Stimulated activated CD8-positive, alpha-beta memory T cell treated with anti-CD3 and anti-CD28 coated beads, Interleukin-15, amount 100 ng/mL, for 4 hours (primary cell): ENCODE measurements around the gene TMEM44.

Experiments used
- DNase-seq, 2 donors: peaks; one replicate each; pipeline ENCODE4 v3.0.0-alpha.2; 2020; ENCODE audit warnings: low read depth in 2 of 2

The TMEM44 gene, protein sequence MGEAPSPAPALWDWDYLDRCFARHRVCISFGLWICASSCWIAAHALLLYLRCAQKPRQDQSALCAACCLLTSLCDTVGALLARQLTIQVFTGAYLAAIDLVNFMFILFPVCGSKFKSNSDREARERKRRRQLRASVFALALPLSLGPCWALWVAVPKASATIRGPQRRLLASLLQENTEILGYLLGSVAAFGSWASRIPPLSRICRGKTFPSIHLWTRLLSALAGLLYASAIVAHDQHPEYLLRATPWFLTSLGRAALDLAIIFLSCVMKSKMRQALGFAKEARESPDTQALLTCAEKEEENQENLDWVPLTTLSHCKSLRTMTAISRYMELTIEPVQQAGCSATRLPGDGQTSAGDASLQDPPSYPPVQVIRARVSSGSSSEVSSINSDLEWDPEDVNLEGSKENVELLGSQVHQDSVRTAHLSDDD

DNA sequence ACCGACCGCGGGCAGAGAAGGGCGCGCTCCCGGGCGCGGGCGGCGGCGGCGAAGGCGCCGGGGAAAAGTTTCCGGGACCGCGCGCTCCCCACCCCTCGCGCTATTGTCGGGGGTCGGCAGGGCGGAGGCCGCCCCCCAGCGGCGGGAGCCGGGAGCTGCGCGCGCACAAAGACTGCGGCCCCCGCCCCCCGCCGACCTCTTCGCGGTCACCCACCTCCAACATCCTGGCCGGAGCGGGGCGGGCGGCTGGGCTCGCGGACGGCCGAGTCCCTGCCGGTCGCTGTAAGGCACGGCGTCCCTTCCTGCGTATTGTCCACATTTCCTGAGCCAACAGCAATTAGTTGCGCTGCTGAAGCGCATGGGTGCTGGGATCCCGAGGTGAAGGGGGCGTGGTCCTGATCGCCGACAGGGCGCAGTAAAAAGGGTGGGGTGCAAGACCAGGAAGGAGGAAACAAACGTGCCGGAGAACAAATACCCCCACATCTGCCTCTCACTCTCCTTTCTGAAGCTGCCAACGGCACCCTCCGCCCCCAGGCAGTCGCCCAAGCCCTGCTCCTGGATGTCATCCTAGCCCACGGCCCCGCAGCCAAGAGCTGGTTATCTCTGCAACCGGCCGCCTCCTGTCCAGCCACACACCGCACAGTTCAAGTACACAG is at the start of gene TMEM44:
TSS of gene TMEM44 (minus strand) at position 71 of the 656 bp plus-strand sequence. CDS start 204 bp downstream, outside the sequence.
- DNase-seq, result peak; percentile 19 to 36

DNA sequence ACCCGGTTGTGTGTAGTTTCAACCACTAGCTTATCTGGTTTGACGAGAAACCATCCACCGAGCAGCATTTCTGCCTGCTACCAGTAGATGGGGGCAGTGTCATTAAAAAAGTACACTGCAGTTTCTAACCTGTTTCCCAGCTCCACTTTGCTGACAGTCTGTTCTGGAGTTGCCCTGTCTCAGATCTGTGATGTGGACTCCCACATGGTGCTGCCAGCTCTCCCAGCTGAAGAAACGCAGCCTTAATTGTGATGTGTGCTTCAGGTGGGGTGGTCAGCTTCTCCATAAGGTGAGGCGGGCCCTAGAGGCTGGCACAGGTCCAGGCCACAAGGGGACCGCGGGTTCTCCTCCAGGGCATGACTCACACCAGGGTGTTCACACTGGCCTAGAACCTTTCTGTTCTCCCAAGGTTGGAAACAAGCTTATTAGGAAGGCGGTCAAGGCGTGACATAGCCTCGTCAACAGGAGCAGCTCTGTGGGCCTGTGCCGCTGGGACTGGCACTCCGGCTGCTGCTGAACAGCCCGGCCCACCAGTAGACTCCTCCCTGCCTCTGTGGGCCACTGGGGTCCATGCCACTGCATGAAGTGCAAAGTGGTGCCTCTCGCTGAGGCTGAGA is 49.6 kb upstream of the TMEM44 start:
- DNase-seq, result peak; percentile 21 to 57

DNA sequence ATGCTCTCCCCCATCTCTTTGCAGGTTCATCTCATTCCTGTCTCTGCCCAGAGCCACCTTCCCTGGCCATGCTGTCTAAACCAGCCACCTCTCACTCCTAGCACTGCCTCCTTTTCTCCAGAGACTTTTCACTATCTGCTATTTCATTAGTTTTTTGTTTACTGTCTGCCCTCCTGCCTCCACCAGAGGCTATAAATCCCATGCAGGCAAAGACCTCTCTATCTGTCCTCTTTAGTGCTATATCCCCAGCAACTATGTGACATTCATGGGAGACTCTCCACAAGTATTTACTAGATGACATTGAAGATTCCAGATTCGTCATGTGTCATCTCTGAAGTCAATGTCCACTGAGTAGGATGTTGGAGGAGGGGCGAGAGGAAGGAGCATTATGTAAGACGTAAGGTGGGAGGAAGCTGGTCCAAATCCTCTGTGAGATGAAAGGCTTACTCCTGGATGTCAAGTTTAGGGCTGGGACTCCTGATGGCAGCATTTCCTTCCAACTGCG is 49.0 kb upstream of the TMEM44 start:
- DNase-seq, result no peak

DNA sequence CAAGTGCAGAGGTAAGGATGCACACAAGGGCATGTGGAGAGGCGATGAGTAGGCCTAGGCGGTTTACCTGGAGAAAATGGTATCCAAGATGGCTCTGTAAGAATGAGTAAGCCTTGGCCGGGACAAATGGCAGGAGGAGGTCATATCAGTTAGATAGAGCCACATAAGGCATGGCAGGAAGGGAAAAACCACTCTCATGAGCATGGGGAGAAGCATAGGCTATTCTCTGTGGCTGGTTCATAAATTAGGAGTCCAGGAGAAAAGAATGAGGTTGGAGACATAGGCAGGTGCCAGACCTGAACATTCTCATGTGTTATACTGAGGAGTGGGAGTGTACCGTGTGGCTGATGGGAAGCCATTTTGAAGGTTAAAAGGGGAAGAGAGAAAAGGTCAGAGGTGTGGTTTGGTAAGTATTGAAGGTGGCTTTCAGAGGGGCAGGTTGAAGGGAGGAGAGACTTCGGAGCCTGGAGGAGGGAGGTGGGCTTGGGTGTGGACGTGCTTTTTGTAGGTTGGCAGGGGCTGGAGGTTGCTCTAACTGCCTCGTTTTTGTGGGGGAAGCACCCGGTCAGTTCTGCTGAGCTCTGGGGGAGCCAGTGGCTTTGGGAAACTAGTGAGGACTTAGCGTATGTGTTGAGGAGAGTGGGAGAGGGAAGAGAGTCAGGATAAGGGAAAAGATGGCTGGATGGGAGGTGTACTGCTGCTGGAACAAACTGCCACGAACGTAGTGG is 47.8 kb upstream of the TMEM44 start:
- no peak for DNase-seq

DNA sequence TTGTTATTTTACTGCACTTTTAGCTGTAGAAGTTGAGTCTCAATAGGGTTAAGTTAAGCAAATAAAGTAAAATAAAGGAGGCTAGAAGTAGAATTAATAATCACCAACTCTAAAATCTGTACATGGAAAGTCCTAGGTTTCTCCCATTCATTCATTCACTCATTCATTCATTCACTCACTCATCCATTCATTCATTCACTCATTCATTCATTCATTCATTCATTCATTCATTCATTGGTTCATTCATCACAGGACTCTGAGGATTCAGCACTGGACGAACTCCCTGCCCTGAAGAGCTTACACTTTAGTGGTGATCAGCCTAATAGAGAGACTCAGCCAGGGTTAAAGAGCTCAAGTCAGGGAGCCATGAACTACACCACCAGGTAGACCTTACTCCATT is 43.3 kb upstream of the TMEM44 start:
- no peak for DNase-seq

DNA sequence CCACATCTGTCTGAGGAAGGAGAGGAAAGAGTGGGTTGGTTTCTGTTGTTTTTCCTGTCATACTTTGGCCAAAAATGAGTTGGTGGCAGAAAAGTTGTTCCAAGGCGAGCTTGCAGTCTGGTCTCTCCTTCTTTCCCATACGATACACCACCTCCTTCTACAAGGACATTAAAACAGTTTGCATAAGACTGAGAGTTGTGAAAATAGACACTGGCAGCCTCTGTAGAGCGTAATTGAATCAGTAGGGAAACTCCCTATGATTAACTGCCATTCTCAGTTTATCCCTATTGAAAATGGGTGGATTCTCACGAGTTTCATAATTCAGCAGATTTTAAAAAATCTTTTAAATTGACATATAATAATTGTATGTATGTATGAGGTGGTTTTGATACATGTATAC is 42.5 kb upstream of the TMEM44 start:
- DNase-seq, result no peak

DNA sequence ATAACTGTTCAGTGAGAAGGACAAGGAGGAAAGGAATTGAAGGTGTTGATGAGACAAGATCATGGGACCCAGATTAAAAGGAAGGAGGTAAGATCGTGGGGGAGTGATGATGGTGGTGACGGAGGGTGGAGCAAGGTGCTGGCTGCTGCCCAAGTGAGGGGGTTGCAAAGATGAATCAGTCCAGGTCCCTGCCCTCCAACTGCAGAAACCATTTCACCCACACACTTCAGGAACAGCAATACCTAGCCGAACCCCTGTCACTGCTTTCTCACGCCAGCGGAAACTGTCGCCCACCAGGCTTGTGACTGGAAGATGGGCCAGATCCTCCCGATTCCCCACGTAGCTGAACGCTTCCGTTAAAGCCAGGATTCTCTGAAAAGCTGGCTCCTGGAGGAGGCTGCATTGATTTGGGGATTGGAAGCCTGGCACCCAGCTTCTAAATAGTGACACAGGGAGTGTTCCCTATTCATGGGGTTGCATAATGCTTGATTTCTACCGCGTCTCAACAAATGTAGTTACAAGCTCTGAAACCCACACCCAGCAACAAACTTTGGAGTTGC is 41.9 kb upstream of the TMEM44 start:
- peak; percentile 12 to 39 for DNase-seq

DNA sequence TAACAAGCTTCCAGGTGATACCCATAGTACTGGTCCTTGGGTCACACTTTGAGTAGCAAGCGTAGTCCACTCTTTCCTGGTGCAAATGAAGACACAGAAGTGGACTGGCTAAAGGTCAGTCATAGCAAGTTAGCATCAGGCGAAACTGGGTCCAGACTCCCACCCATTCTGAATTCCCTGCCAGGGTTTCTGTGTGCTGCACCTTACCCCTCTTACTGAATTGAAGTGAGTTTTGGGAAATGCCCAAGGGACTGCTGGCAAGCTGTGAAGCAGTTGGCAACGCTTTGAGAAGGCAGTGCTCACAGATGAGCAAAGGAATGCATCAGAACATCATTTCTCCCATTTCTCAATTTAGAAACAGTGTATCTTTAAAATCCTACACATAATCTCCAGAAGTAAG is 40.5 kb upstream of the TMEM44 start:
- no peak for DNase-seq

DNA sequence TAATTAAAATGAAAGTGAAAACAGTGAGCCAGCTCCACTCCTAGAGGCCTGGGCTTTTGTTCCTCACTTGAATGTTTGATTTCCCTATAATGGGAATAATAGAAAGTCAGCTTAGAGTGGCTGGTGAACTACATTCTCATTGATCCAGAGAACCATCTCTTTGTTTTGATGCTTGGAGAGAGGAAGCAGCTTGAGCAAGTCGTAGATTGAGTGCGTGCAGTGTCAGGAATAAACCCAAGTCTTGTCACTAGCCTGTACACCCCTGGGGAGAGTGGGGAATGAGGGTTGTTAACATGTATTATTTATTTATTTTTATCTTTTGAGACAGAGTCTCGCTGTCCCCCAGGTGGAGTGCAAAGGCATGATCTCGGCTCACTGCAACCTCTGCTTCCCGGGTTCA is 39.7 kb upstream of the TMEM44 start:
- no peak for DNase-seq

DNA sequence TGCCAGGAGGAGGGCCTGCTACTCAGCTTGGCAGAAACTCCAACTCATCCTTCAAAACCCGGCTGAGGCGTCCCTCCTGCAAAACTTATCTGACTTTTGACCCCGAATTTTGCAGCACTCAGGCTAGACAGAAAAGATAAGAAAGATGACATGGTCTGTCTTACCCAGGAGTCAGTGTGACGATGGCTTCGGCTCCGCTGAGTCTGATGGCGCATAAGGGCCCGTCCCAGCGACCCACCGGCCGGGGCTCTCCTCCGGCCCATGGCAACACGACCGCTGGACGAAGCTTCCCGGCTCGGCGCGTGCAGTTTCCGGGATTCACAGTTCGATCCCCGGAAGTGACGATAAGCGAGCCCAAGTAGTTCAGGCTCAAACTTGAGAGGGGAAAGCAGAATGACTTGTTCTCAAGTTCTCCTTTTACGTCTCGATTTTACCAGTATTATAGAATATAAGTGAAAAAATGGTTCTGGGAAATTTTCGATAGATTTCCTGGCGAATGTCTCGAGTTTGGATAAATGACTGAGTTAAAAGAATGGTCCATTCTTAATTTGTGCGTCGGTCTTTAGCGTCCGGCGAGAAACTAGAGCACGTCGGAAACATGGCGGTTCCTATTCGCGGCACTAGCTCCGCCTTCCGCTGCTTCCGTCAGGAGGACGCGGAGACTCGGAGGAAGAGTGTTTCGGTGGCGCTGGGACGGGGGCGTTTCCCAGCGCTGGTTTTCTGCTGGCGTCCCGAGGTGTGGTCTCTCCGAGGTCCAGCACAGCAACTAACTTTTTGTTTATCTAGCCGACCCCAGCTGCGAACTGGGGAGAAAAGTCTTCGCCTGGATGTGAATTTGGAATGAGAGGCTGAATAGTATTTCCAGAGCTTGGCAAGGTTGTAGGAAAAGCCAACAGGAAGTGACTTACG is 38.9 kb upstream of the TMEM44 start, which contains the start of gene LSG1:
TSS of gene LSG1 (minus strand) at position 292 of the 909 bp plus-strand sequence. CDS start at position 263, 29 bp downstream.
- DNase-seq, result peak; percentile 73 to 79

DNA sequence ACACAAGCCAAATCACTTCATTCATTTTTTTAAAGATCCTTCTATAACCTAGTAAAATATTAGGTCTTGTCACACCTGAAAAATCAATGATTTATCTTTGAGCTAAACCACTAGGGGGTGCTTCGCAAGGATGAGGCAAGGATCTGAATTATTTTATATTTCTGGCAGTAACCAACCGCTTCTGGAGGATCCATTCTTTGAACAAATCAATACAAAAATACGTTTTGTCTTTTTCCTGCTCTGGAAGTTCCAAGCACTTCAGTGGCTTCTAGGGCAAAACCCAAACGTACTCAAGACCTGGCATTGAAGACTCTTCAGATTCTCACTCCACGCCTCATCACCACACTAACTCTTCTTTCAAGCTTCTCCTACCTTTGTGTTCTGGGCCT is 38.3 kb upstream of the TMEM44 start:
- no peak for DNase-seq

DNA sequence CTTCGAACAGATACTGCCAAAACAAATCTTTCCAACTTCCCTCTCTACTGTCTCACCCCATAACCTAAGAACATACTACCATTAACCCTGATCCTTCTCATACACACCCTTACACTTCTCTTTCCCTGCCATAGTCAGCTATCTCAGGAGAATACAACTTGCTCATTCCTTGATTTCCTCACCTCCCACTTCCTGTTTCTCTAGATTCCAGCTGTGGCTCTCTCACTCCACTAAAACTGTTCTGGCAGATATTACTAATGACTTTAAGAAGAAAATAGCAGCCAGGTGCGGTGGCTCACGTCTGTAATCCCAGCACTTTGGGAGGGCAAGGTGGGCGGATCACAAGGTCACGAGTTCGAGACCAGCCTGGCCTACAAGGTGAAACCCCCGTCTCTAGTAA is 34.1 kb upstream of the TMEM44 start:
- DNase-seq, result no peak

DNA sequence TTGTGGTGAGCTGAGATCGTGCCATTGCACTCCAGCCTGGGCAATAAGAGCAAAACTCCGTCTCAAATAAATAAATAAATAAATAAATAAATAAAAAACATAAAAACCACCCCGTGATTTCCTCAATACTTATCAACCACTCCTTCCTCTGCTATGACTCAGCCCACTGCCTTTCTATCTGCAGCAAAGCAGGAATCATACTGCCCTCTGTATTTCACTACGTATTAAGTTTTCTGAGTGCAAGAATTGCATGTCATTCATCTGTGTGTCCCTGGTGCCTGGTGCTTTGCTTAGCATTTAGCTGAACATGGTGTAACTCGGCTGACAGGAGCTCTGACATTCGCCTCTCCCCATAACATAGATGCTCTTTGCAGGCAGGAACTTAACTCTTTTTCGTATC is 31.6 kb upstream of the TMEM44 start:
- DNase-seq, result no peak

DNA sequence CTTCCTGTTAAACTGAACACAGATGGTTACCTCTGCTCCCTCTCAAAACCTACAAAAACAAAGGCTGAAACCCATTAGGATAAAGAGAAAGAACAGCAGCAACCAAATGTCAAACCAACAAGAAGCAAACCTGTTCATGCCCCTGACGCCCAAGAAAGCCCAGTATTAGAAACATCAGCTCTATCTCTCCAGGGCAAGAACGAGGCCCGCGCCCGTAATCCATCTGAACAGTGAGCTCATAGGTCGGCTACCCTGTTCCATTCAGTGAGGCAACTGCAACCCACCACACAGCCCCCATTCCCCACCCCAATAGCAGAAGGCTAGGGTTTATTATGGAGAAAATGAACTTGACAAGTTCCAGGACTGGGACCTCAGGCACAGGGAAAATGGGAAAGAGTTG is 28.7 kb upstream of the TMEM44 start:
- DNase-seq, result no peak

DNA sequence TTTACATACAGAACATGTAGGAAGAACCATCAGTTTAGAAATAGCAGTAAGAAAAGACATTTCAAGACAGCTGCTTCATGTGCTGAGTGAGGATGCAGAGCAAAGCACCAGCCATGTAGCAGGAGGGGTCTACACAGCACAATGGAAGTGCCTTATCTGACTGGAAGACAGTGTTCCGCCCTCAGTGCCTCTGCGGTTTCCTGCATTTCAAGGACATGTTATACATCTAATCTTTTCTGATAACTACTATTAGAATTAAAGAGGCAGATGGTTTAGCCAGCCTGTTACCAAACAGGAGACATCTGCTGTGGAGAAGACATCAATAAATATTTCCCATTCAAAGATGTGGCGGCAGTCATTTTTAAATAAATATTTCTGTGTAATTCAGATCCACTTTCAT is 28.2 kb upstream of the TMEM44 start:
- no peak for DNase-seq

DNA sequence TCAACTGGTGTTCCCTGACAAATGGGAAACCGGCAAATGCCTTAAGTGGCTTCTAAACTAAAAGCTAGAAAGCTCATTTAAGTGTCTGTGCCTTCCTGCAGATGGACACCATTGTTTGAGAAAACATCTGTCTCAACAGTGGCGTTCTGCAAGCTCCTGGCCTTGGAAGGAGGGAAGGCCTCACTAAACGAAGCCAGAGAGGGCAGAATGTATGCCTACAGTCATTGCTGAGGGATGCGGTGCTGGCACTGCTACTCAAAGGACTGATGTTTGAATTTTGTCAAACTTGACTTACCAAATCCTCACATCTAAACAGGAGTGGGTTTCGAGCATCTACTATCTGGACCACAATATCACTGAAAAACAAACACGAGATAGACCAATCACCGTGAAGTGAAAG is 26.6 kb upstream of the TMEM44 start:
- DNase-seq, result no peak

DNA sequence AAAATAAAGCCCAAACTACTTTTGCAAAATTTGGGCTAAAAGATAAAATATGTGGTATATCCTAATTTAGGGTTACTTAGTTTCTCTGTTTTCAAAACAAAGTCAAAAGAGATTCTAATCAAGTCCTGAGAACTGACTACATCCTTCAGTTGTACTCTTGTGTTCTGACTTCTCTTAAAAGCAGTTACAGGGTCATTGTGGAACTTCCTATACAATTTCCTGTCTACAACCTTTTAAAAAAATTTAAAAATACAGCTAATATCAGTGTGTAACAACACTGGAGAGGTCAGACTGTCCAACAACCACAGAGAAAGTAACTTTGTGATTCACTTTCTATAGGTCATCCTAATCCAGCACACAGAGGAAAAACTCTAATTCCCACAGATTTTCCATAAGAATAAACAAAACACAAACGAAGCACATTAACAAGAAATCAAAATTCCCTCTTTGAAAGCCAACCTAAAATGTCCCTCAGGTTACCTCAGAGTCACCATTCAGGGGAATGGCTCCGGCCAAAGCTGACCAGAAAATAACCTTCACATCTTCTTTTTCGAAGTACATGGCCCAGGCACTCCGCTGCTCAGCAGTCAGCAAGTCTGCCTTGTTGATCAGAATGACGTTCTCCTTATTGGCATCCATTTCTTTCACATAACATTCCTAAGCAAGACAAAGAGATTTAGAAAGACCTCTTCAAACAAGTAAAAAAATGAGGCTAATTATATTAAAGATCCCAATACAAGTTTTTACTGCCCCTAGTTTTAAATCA is 25.4 kb upstream of the TMEM44 start:
- no peak for DNase-seq

DNA sequence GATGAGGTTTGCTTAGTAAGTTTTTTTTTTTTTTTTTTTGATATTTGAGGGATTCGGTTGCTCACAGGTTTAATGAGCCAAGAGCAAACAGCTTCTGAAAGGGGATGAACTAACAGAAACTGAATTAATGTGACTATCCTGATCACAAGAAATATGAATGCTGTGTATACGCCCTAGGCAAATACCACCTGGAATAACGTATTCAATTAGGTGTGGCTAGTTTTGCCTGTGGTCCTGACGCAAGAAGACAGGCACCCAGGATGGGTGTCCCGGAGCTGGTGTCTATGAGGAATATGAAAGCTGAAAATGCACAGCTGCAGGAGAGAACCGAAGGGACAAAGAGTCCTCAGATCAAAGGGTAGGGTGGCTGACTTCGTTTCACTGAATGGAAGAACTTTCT is 24.2 kb upstream of the TMEM44 start:
- DNase-seq, result no peak

DNA sequence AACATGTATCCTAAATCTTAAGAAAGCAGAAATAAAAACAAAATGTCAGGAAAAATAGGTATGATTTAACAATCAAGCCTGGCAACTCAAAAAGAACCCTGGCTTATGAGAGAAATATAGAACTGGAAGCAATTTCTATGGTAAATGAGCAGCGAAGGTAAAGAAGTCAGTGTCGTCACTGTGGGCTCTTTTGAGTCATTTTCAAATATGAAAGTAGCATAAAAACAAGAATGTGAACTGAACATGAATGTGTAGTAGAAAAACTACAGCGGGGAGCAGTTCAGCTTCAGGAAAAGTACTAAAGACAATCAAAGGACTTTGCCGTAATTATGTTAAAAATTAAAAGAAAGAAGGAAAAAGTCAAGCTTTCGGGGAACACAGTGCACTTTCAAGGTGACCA is 21.2 kb upstream of the TMEM44 start:
- no peak for DNase-seq

DNA sequence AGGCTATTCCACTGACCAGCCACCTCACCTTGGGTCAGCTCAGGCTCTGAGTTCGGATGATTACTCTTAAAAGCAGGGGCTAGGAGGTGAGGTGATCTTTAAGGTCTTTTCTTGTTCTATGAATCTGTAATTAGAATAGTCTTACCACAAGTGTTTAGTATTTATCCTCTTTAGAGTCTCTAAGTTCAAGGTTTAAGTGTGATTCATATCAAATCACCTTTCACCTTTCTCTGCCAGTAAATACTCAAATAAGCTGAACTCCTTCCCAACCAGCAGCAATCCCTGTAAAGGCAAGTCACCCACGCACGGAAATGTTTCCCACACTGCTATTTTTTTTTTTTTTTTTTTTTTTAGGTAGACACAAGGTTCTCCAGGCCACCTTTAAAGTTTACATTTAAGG is 14.5 kb upstream of the TMEM44 start:
- DNase-seq, result no peak
